HepG2 (cell line): ENCODE measurements around the gene TSPAN9. TPM values are rescaled to one million over a fixed set of nuclear protein-coding genes. Genes with fewer than 3 reads are reported as not detected.

Source experiments
- AFF4 ChIP-seq: sonication (generic); formaldehyde crosslinking; IDR thresholded peaks from 2 replicates; pipeline ENCODE4 v1.4.0; 2020; ENCODE audit warnings: missing genetic modification reagents
- DMAP1 ChIP-seq: IDR thresholded peaks from 2 replicates; pipeline ENCODE4 v1.6.1; 2016
- EED ChIP-seq: sonication (generic); formaldehyde crosslinking; IDR thresholded peaks from 2 replicates; pipeline ENCODE4 v1.5.0; 2020; ENCODE audit warnings: mild to moderate bottlenecking, missing genetic modification reagents
- FOSL2 ChIP-seq: sonication (generic); formaldehyde crosslinking; IDR thresholded peaks from 2 replicates; pipeline ENCODE4 v1.4.0; 2020; ENCODE audit warnings: missing genetic modification reagents
- FOXA3 ChIP-seq: IDR thresholded peaks from 2 replicates; pipeline ENCODE4 v1.6.1; 2016; ENCODE audit warnings: missing genetic modification reagents, missing compliant biosample characterization
- GABPB1 ChIP-seq: IDR thresholded peaks from 2 replicates; pipeline ENCODE4 v1.6.1; 2016; ENCODE audit warnings: mild to moderate bottlenecking, missing genetic modification reagents, moderate library complexity, missing compliant biosample characterization
- HOXA3 ChIP-seq: sonication (generic); formaldehyde crosslinking; IDR thresholded peaks from 2 replicates; pipeline ENCODE4 v1.5.0; 2020; ENCODE audit warnings: missing genetic modification reagents
- KAT8 ChIP-seq: IDR thresholded peaks from 2 replicates; pipeline ENCODE4 v1.6.1; 2016; ENCODE audit warnings: missing genetic modification reagents, missing compliant biosample characterization
- NR2F1 ChIP-seq, 2 experiments: fragments of 450-650 bp in 1 of 2; formaldehyde crosslinking in 1 of 2; IDR thresholded peaks; 2 replicates each; pipeline versions ENCODE4 v1.5.0 to v1.6.1; 2016 to 2020; ENCODE audit warnings: mild to moderate bottlenecking in 1 of 2, missing compliant biosample characterization in 1 of 2, missing genetic modification reagents in 1 of 2, moderate library complexity in 1 of 2
- RAD21 ChIP-seq: fragments of 450-650 bp; formaldehyde crosslinking; IDR thresholded peaks from 2 replicates; pipeline ENCODE4 v1.5.0; 2020; ENCODE audit warnings: mild to moderate bottlenecking
- SALL1 ChIP-seq: sonication (generic); formaldehyde crosslinking; IDR thresholded peaks from 2 replicates; pipeline ENCODE4 v1.8.0; 2022; ENCODE audit warnings: mild to moderate bottlenecking, missing genetic modification reagents
- SMAD3 ChIP-seq: sonication (generic); formaldehyde crosslinking; IDR thresholded peaks from 2 replicates; pipeline ENCODE4 v1.4.0; 2020; ENCODE audit warnings: missing genetic modification reagents
- SMARCC2 ChIP-seq: fragments of 450-650 bp; IDR thresholded peaks from 2 replicates; pipeline ENCODE4 v1.6.1; 2017; ENCODE audit warnings: antibody characterized with exemption, mild to moderate bottlenecking
- ZBTB42 ChIP-seq: sonication (generic); formaldehyde crosslinking; IDR thresholded peaks from 2 replicates; pipeline ENCODE4 v1.5.0; 2020; ENCODE audit warnings: mild to moderate bottlenecking, missing genetic modification reagents
- ZFYVE20 ChIP-seq: sonication (generic); formaldehyde crosslinking; IDR thresholded peaks from 2 replicates; pipeline ENCODE4 v1.8.0; 2023; ENCODE audit warnings: low read depth, mild to moderate bottlenecking, moderate library complexity, missing genetic modification reagents, borderline replicate concordance
- ZKSCAN1 ChIP-seq: fragments of 150-350 bp; IDR thresholded peaks from 2 replicates; pipeline ENCODE4 v1.6.1; 2014; ENCODE audit warnings: low read length
- ZNF232 ChIP-seq: sonication (generic); formaldehyde crosslinking; IDR thresholded peaks from 2 replicates; pipeline ENCODE4 v1.4.0; 2020; ENCODE audit warnings: missing genetic modification reagents, borderline replicate concordance
- ZNF549 ChIP-seq: sonication (generic); formaldehyde crosslinking; IDR thresholded peaks from 2 replicates; pipeline ENCODE4 v1.5.0; 2020; ENCODE audit warnings: missing genetic modification reagents
- ZNF589 ChIP-seq: sonication (generic); formaldehyde crosslinking; conservative IDR thresholded peaks from 2 replicates; pipeline ENCODE4 v1.8.0; 2022; ENCODE audit warnings: mild to moderate bottlenecking, moderate library complexity, missing genetic modification reagents
- ZNF597 ChIP-seq: sonication (generic); formaldehyde crosslinking; IDR thresholded peaks from 2 replicates; pipeline ENCODE4 v1.5.0; 2020; ENCODE audit warnings: missing genetic modification reagents
- polyA plus RNA-seq, 8 experiments: library from polyadenylated mRNA; depleted of rRNA in 3 of 8; stranded (reverse) in 7 of 8; unstranded in 1 of 8; fragments of >200 nt; fragmentation: Illumina TruSeq in 4 of 8; extraction: Trizol in 4 of 8; gene quantifications; 2 replicates each; pipeline versions ENCODE4 v1.2.1 to v1.2.3, GENCODE V29; 2011 to 2016; ENCODE audit warnings: low read depth in 4 of 8, missing spikeins in 1 of 8, mixed read lengths in 1 of 8; ENCODE audit not compliant: insufficient read depth in 1 of 8
- total RNA-seq, 5 experiments: library from RNA; depleted of rRNA; stranded (reverse); fragments of >200 nt; fragmentation: Illumina TruSeq; extraction: Trizol; gene quantifications; 2 replicates each; pipeline ENCODE4 v1.2.3, GENCODE V29; 2016; ENCODE audit warnings: low read depth in 1 of 5
- TF ChIP-seq, protein P1 (sequence below): fragments of 450-650 bp; IDR thresholded peaks from 2 replicates; pipeline ENCODE4 v1.6.1; 2017; ENCODE audit warnings: mild to moderate bottlenecking
- TF ChIP-seq, protein P2 (sequence below): sonication (generic); formaldehyde crosslinking; IDR thresholded peaks from 2 replicates; pipeline ENCODE4 v1.4.0; 2020; ENCODE audit warnings: missing genetic modification reagents, low read depth, mild to moderate bottlenecking, borderline replicate concordance

The TSPAN9 gene
- total and polyA plus RNA-seq, 2 of the 13 experiments (the other 11 are each of a cell fraction or from before 2014, with no cell fraction given) = 18.1 to 42.3 TPM

- TF ChIP-seq AFF4 (CRISPR knock-in tag) (no peak), RAD21 (CRISPR knock-in tag) (no peak), SMARCC2 (no peak), ZNF597 (CRISPR knock-in tag) (no peak), FOXA3 (peak; percentile 41; the same call in 1 of the 2 replicates), KAT8 (CRISPR knock-in tag) (0 out of 2 replicates have a peak, but pooled peaks have one; percentile 21), ZNF589 (CRISPR knock-in tag) (no peak), ZNF232 (CRISPR knock-in tag) (no peak), ZBTB42 (no peak), SMAD3 (CRISPR knock-in tag) (no peak), EED (CRISPR knock-in tag) (no peak), NR2F1 (CRISPR knock-in tag; IDR thresholded peaks at IDR 0.05) (0 out of 4 replicates have a peak, but pooled peaks of 1 of the 2 experiments have one; percentile 25), ZNF549 (CRISPR knock-in tag) (no peak), ZKSCAN1 (no peak), FOSL2 (CRISPR knock-in tag) (no peak; the same call in 1 of the 2 replicates), DMAP1 (CRISPR knock-in tag) (no peak; the same call in 1 of the 2 replicates), GABPB1 (CRISPR knock-in tag) (peak; percentile 47), HOXA3 (CRISPR knock-in tag) (peak; percentile 73; the same call in 1 of the 2 replicates), ZFYVE20 (CRISPR knock-in tag) (no peak), SALL1 (peak; percentile 81; the same call in 1 of the 2 replicates)
- TF ChIP-seq, protein P1, sequence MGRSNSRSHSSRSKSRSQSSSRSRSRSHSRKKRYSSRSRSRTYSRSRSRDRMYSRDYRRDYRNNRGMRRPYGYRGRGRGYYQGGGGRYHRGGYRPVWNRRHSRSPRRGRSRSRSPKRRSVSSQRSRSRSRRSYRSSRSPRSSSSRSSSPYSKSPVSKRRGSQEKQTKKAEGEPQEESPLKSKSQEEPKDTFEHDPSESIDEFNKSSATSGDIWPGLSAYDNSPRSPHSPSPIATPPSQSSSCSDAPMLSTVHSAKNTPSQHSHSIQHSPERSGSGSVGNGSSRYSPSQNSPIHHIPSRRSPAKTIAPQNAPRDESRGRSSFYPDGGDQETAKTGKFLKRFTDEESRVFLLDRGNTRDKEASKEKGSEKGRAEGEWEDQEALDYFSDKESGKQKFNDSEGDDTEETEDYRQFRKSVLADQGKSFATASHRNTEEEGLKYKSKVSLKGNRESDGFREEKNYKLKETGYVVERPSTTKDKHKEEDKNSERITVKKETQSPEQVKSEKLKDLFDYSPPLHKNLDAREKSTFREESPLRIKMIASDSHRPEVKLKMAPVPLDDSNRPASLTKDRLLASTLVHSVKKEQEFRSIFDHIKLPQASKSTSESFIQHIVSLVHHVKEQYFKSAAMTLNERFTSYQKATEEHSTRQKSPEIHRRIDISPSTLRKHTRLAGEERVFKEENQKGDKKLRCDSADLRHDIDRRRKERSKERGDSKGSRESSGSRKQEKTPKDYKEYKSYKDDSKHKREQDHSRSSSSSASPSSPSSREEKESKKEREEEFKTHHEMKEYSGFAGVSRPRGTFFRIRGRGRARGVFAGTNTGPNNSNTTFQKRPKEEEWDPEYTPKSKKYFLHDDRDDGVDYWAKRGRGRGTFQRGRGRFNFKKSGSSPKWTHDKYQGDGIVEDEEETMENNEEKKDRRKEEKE = no peak
- TF ChIP-seq, protein P2, sequence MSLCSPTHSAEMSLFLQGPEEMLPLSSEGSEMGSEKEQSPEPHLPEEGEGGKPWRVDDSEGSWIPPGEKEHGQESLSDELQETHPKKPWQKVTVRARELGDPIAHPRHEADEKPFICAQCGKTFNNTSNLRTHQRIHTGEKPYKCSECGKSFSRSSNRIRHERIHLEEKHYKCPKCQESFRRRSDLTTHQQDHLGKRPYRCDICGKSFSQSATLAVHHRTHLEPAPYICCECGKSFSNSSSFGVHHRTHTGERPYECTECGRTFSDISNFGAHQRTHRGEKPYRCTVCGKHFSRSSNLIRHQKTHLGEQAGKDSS = peak; percentile 47; the same call in 1 of the 2 replicates
Measured at GRCh38 chr12:3085341-3086139, 8.4 kb downstream of the TSPAN9 start (continued).
